Pons (tissue), 1 donor: ENCODE results near the gene TRIM14.
"Not testable (repeated sequence)": the region's sequence is repeated elsewhere in the genome, so short reads cannot be mapped to it uniquely, and the experiment has no call there.

Experiments used
- DNase-seq: peaks from one replicate; pipeline ENCODE4 v3.0.0-alpha.2; 2016; ENCODE audit warnings: low spot score

Gene TRIM14

DNA sequence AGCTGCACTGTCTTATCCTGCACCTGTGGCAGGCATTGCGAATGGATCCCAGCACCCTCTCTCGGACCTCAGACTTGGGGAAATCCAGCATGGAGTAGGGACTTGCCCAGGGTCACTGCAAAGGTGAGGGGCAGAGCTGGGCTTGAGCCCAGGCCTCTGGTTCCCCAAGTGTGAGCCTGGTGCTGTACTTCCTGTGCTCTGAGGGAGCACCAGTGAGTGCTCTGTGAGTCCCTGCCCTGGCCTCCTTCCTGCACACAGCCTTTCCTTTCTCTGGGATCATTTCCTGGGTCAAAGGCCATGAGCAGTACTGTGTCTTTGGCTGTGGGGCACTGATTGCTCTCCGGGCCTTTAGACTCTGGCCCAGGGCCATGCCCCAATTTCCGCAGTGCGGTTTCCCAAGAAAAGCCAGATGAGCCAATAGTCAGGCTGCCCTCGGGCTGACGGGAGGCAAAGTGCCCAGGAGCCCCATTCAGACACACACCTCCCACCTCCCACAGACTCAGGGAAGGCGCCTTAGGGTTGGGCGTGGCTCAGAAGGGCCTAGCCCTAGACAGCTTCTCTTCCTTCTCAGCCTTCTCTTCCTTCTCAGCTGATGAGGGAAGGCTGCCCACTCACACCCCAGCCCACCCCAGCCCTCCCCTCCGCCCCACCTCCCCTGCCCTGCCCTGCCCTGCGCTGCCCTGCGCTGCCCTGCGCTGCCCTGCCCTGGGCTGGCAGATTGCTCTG lies 23.3 kb upstream of the TRIM14 start:
- DNase-seq: no peak

DNA sequence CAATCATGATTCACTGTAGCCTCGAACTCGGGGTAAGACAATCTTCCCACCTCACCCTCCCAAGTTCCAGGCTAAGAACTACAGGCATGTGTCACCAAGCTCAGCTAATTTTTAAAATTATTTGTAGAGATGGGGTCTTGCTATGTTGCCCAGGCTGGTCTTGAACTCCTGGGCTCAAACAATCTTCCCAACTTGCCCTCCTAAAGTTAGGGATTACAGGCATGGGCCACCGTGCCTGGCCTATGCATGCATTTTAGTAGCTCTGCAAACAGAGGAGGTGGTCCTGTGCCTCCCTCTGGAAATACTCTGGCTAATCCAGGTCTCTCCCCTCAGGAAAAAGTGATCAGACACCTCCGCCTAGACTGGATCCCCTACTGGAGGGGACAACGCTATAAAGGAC lies 21.5 kb upstream of the TRIM14 start:
- no peak for DNase-seq

DNA sequence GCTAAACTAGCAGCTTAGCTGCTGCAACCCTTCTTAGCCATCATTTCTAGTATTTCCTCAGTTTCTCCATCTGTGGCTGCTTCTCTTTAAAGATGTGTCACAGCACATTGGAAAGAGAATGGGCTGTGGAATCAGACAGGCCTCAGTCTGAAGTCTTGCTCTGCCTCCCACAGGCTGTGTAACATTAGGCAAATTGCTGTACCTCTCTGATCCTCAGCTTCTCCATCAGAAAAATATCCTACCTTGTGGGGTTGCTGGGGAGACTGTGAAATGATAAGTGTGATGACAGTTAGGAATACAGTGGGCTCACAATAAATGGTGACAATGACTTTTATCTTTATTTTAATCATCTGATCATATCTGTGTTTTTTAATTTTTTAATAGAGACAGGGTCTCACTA lies 17.5 kb upstream of the TRIM14 start:
- DNase-seq: no peak

DNA sequence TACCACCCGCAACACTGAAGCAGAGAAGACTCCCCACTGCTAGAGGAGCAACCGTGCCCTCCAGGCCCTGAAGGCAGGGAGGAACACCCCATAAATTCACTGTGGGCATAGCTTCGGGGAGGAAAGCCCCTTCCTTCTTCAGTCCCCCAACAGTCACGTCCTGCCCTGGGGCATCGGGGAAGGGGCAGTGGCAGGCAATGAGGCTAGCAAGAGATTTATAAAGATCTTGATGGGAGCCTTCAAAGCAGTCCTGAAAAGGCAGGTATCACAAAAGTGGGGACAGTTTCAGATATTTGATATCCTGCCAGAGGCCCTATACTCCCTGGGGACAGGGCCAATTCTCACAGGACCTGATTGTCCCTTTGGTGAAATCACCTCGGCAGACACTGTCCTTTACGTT lies 16.9 kb upstream of the TRIM14 start:
- no peak for DNase-seq

DNA sequence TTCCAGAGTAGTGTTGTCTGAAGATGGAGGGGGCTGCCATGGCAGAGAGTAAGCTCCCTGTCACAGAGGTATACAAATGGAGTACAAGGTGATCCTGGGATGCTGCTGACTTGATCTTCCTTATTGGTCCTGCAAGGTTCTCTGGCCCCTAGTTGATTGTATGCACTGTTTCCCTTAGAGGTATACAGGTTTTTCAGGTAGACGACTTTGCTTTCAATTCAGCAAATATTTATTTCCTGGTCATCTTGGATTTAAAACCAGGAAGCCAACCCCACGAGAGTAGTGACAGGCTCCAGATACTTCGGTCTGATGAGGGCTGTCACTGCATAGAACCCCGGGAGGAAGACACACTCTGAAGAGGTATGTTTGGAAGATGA lies 16.5 kb upstream of the TRIM14 start:
- no peak for DNase-seq

DNA sequence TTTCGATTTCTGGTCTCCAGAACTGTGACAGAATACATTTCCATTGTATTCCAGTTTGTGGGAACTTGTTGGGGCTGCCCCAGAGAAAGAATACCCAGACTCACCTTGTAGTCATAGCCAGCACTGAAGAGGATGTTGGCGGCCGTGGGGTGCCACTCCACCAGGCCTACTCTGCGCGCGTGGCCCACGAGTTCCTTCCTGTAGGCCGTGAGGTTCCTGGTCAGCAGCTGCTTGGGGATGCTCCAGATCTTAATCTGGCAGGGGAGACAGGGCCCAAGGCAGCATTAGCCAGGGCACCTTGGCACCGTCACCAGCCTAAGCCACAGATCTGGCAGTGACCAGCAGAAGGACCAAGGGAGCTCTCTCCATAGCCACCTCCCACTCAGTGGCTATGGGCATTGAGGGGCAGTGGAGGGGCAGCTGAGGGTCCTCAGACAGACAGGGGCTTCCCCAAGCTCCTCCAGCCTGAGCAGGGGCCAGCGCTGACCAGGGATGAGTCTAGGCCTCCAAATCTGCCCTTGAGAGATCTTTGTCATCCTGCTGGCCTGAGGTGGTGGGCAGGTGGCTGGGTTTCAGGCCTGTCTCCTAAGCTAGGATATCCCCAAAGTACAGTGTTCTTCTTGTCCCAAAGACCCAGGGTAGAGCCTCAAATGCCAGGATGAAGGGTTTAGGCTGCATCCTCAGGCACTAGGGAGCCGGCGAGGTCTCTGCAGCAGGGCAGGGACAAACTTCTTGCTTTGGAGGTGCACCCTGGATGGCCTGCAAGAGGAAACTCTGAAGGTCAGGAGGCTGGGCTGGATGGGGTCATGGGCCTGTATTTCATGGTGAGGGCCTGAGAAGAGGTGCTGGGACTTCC lies 15.9 kb upstream of the TRIM14 start:
- DNase-seq: no peak

DNA sequence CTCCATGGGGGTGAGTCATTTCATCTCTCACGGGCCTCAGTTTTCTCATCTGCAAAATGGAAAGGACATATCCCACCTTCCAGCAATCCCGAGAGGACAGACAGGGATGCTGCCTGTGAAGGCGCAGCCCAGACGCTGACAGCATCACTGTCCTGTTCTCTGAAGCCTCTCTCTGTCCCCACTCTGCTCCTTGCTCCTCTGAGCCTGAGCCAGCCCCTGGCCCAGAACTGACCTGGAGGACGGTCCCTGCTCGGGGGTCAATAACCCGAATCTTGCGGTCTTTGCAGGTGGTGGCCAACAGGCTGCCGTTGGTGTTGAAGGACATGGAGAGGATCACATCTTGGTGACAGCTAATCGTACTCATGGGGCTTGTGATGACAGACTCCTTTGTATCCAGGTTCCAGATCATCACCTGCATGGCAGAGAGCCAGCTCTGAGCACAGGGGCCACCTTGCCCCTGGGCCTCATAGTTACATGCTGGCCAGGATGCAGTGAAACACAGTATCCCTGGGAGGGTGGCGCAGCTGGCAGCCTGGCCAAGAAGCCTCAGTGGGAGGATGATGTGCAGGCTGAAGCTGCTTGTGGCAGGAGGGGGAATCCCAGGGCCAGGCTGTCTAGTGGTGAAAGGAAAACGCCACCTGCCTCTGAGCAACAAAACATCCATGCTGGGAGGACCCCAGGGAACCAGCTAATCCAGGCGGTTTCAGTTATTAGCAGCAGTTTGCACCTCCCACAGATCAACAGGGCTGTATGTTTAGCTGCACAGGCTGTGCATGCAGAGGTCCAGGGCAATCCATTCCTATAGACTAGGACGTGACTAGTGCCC lies 14.0 kb upstream of the TRIM14 start:
- DNase-seq: no peak

DNA sequence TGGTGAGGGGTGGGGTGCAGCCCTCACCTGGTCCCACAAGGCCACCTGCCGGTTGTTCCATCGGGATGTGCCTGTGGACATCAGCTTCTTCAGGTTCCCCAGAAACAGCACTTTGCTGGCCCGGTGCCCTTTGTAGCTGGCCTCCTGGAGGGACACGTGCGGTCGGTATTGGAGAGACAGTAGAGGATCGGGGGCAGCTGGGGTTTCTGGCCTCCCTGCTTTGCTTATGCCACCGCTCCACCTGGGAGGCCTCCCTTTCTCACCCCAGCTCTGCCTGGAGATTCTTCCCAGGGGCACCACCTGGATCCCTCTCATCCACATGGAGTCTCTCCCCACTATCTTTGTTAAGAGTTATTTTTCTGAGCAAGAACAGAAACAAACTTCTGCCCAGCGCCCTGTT lies 13.1 kb upstream of the TRIM14 start:
- DNase-seq: no peak

DNA sequence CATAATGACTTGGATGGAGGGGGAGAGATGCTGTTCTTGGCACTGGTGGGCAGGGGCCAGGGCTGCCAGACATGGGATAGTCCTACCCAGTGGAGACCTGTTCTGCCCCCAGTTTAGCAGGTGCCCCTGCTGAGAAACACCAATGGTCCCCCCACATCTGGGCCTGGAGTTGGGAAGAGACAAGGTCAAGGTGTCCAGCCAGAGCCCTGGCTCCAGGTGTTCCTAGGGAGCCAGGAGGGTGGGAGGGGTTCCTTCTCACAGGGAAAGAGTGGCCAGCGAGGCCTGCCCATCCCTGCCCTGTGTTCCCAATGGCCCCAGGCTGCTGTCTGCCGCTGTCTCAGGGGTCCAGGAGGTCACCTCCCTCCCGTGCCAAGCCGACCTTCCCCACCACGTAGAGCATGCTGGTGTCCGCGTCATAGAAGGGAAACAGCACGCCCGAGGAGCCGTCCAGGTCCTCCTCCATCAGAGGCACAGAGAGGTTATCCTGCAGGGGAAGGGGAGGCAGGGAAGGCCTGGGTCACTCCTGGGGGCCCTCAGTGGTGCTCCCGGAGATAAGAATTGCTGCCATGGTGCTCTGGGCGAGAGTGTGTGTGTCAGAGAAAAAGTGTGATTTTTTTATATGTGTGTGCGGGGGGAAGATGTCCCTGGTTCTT lies 11.7 kb upstream of the TRIM14 start:
- DNase-seq: no peak

DNA sequence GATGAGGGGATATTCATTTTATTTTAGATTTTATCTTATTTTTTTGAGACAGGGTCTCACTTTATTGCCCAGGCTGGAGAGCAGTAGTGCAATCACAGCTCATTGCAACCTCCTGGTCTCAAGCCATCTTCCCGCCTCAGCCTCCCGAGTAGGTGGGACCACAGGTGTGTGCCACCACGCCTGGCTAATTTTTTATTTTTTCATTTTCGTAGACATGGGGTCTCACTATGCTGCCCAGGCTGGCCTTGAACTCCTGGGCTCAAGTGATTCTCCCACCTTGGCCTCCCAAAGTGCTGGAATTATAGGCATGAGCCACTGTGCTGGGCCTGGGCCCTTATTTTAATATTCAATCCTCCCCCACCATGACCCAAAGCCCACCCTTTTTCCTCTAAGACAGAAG lies 11.0 kb upstream of the TRIM14 start:
- not testable (repeated sequence) for DNase-seq

DNA sequence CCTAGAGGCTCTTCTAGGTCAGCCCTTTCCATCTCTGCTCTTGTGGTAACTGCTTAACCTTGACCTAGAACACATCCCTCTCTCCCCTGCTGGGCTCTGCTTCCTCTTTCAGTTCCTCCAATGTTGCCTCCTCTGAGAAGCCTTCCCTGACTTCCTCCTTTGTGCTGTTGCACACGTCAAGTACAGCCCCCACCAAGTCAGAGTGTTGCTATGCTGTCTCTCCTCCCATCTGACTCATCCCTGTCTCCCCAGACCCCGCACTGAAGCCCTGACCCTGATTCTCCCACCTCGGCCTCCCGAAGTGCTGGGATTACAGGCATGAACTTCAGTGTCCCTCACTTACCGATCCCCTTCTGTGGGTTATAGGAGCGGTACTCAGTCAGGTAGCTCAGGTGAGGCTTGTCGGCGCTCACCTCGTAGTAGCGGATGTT lies 10.4 kb upstream of the TRIM14 start:
- DNase-seq: peak; percentile 64

DNA sequence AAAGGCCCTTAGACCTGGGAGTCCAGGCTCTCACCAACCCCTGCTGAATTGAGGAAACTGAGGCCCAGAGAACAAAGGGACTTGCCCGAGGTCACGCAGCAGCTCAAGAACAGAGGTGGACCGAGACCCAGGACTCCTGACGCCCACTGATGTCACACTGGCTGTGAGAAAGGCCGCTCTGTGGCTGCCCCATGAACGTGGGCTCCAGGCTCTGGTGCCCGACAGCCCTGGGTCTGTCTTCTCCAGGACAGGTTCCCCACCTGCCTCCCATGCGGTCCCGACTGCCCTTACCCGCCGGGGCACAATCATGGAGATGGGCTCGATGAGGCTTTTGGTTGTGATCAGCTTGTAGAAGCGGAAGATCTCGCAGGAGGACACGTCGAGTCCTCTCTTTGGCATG lies 9.3 kb upstream of the TRIM14 start:
- DNase-seq: no peak

DNA sequence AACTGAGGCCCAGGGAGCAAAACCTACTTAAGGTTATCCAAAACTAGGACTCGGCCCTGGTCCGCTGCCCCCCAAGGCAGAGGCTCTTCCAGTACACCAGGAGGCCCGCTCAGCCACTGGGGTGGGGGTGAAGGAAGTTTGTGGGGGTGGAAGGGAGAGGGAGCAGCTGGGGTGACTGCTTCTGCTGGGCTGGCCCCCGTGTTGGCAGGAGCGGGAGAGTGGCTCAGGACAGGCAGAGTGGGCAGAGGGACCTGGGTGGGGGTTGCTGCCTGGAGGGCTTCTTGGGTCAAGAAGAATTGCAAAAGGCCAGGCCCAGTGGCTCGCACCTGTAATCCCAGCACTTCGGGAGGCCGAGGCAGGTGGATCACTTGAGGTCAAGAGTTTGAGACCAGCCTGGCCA lies 8.2 kb upstream of the TRIM14 start:
- DNase-seq: no peak

DNA sequence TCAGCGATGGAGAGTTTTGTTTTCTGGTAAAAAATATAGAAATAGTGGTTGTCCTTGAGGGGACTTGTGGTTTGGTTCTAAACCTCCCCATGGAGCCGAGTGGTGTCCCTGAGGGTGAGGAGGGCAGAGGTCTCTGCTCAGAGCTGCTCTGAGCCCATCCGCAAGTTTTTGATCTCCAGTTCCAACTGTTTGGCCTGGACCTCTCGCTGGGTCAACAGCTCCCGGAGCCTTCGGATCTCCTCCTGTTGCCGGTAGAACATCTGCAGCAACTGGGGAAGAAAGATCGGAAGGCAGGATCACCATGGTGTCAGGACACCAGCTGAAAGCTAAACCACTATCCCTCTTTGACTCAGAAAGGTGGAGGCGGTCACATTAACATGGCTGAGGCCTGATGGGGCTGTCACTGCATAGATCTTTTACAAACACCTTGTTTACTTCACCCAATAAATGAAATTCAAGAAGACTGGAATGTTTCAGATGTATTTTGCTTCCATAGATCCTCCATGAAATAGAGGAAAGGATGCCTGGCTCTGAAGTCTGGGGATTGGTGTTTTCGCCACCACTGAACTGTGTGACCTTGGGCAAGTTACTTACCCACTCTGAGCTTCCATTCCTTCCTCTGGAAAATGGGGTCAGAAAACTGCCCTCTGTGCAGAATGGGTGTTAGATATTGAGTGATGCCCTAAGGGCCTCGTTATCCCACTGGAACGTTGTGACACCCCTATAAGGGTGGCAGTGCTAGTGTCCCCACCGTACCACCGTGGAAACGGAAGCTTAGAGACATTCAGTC lies 5.8 kb upstream of the TRIM14 start:
- no peak for DNase-seq

DNA sequence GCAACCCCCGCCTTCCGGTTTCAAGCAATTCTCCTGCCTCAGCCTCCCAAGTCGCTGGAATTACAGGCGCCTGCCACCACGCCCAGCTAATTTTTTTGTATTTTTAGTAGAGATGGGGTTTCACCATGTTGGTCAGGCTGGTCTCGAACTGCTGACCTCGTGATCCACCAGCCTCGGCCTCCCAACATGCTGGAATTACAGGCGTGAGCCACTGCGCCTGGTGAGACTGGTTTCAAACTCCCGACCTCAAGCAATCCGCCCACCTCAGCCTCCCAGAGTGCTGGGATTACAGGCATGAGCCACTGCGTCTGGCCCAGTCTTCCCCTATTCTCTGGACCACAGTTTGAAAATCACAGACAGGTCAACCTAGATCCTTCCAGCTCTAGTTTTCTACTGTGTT lies 5.1 kb upstream of the TRIM14 start:
- not testable (repeated sequence) for DNase-seq

DNA sequence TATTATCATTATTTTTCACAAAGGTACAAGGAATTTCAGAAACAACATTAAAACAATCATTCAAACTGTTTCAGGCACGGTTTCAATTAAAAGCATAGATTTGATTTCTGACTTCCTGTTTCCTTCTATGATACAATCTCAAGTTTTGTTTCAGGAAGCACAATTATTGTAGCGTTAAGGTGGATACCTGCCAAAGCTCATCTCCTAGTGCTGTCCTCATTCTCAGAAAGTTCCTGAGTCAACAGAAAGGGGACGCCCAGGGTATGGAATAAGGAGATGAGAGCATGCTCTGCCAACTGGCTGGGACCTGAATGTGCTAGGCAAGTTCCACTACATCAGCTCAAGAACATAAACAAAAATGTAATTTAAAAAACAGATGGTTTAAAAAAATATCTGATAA lies 2.0 kb upstream of the TRIM14 start:
- no peak for DNase-seq

DNA sequence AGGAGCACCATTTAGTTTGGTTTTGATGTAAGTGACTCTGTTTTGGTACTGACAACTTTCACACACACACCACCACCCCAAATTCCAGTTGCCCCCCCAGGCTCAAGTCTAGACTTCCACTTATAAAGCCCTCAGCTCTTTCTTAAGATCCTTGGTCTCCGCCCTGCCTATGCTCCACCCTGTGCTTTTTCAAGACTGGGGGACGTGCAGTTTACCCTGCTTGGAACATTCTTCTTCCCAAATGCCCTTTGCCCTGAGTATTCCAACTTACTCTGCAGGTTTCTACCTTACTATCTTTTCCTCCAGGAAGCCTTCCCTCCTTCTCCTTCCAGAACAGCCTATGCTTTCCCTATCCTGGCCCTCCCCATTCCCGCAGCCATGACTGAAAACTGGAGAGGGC lies 1.5 kb upstream of the TRIM14 start:
- DNase-seq: no peak

DNA sequence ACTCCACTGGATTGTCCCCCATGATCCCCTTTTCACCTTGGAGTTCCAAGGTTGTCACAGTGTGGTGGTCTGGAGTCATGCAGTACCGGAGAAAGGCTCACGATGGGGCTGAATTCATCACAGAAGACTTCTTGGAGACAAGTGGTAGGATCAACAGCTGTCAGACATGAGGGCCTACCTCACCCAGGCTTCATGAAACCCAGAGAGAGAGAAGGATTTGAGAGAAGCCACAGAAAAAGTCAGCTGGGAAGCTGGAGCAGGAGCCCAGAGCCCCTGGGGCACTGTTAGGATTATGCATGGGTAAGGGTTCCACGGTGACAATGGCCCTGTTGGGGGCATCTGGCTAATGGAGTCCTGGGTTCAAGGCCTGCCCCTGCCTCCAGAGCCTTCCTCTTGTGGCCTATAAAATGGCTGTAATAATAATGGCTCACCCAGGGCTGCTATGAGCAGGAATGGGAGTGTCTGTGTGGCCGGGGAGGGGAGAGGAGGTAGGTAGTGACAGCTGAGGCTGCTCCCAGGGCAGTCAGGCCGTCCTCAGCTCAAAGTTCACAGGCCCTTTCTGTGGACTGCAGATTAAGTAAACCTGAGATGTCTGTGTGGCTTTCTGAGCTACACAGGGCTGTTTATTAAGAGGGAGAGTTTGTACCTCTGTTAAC lies 910 bp downstream of the TRIM14 start:
- no peak for DNase-seq

DNA sequence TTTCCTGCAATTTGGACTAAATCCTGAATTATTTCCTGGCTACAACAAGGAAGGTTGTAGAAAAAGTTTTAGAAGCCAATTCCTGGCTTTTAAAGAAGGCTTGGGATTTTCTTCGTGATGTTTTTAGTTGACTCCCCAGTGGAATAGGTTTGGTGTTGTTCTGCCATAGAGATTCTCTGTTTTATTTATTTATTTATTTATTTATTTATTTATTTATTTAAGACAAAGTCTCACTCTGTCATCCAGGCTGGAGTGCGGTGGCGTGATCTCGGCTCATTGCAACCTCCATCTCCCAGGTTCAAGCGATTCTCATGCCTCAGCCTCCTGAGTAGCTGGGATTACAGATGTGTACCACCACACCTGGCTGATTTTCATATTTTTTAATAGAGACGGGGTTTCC lies 1.9 kb downstream of the TRIM14 start:
- not testable (repeated sequence) for DNase-seq

DNA sequence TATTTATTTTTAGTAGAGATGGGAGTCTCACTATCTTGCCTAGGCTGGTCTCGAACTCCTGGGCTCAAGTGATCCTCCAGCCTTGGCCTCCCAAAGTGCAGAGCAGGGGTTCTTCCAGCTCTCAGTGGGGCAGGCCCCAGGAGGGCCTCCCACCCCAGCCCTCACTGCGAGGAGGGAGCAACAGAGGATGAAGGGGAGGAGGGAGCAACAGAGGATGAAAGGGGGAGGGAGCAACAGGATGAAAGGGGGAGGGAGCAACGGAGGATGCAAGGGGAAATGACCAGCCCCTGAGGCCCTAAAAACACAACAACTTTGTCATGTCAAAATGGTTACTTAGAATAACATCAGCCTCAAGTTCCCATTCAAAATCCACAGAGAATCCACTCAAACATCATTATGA lies 10.0 kb downstream of the TRIM14 start:
- DNase-seq: no peak

DNA sequence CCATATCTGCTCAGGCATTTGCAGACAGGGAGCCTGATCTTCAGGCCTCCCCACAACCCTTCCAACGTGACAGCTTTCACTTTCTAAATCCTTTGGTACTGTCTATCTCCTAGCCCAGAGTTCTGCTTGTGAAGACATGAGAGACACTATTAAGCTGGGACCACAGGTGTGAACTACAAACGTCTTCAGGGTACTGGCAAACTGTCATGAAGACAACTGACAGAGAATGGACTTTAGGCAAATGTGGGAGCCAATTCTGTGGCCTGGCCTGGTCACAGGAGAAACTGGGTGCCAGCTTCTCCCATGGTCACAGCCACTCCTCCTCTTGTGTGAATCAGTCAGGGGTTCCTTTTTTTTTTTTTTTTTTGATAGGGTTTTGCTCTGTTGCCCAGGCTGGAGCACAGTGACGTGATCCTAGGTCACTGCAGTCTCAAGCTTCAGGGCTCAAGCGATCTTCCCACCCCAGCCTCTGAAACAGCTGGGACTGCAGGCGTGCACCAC lies 10.4 kb downstream of the TRIM14 start:
- DNase-seq: peak; percentile 28
